Amniotic stem cell (primary cell): Measurements from ENCODE around the gene B4GALT1.

ENCODE experiments used
- DNase-seq: peaks from one replicate; lab custom pipeline; 2025; lab: John Stamatoyannopoulos, UW

Gene B4GALT1

GRCh38 chr9:33123407-33124031, 43.6 kb downstream of the B4GALT1 start:
- DNase-seq: no peak

GRCh38 chr9:33120620-33121019, 46.5 kb downstream of the B4GALT1 start:
- no peak for DNase-seq

GRCh38 chr9:33117796-33118195, 49.3 kb downstream of the B4GALT1 start:
- DNase-seq: no peak

GRCh38 chr9:33117306-33117705, 49.8 kb downstream of the B4GALT1 start:
- DNase-seq: no peak

- no peak for DNase-seq
Measured at GRCh38 chr9:33116860-33117259, 50.3 kb downstream of the B4GALT1 start.

- no peak for DNase-seq
Measured at GRCh38 chr9:33114746-33115145, 52.4 kb downstream of the B4GALT1 start.

GRCh38 chr9:33113799-33114547, 53.2 kb downstream of the B4GALT1 start:
- DNase-seq: no peak

GRCh38 chr9:33112094-33112493, 55.0 kb downstream of the B4GALT1 start:
- no peak for DNase-seq

GRCh38 chr9:33111631-33112030, 55.5 kb downstream of the B4GALT1 start:
- no peak for DNase-seq

- no peak for DNase-seq
Measured at GRCh38 chr9:33110686-33111085, 56.5 kb downstream of the B4GALT1 start.

- DNase-seq: no peak
Measured at GRCh38 chr9:33109850-33110595, 57.1 kb downstream of the B4GALT1 start.

- no peak for DNase-seq
Measured at GRCh38 chr9:33109097-33109496, 58.0 kb downstream of the B4GALT1 start.

GRCh38 chr9:33108472-33108871, 58.7 kb downstream of the B4GALT1 start:
- DNase-seq: no peak

GRCh38 chr9:33107762-33108161, 59.4 kb downstream of the B4GALT1 start:
- DNase-seq: no peak

GRCh38 chr9:33106827-33107621, 60.1 kb downstream of the B4GALT1 start:
- no peak for DNase-seq

GRCh38 chr9:33106372-33106771, 60.8 kb downstream of the B4GALT1 start:
- no peak for DNase-seq

GRCh38 chr9:33105959-33106358, 61.2 kb downstream of the B4GALT1 start:
- DNase-seq: no peak

- no peak for DNase-seq
Measured at GRCh38 chr9:33105504-33105903, 61.6 kb downstream of the B4GALT1 start.

GRCh38 chr9:33104401-33104800, 62.7 kb downstream of the B4GALT1 start:
- no peak for DNase-seq

- DNase-seq: no peak
Measured at GRCh38 chr9:33103501-33104281, 63.4 kb downstream of the B4GALT1 start.

GRCh38 chr9:33102551-33103210, 64.5 kb downstream of the B4GALT1 start:
- DNase-seq: no peak
